Ovary (tissue), 9 donors: ENCODE results near the gene TTLL11. TPM values are rescaled to one million over a fixed set of nuclear protein-coding genes. Genes with fewer than 3 reads are reported as not detected.
"Not testable (repeated sequence)": the region's sequence is repeated elsewhere in the genome, so short reads cannot be mapped to it uniquely, and the experiment has no call there.

ENCODE experiments used
- DNase-seq, 5 donors: peaks; one replicate each; pipeline ENCODE4 v3.0.0-alpha.2; 2019 to 2020
- H3K27ac ChIP-seq, 2 donors: fragments of 200-600 bp; one replicate each; pipeline versions ENCODE4 v1.5.1 to v1.8.0; 2019 to 2022
- H3K27me3 ChIP-seq: fragments of 200-600 bp; one replicate; pipeline ENCODE4 v1.8.0; 2022
- H3K36me3 ChIP-seq: fragments of 200-600 bp; sonication (generic); one replicate; pipeline ENCODE4 v1.5.1; 2019
- H3K4me1 ChIP-seq: one replicate; pipeline ENCODE4 v1.8.1; 2013; ENCODE audit warnings: mild to moderate bottlenecking, moderate library complexity; ENCODE audit not compliant: insufficient read depth
- H3K4me3 ChIP-seq: fragments of 200-600 bp; sonication (generic); one replicate; pipeline ENCODE4 v1.5.1; 2017
- H3K9me3 ChIP-seq, 2 donors: fragments of 200-600 bp in 1 of 2; sonication (generic) in 1 of 2; one replicate each; pipeline versions ENCODE4 v1.5.1 to v1.8.1; 2013 to 2019; ENCODE audit warnings: mild to moderate bottlenecking in 1 of 2, moderate library complexity in 1 of 2
- CTCF ChIP-seq, 3 donors: fragments of 450-650 bp in 2 of 3; fragments of 200-600 bp in 1 of 3; IDR thresholded peaks; one replicate each; pipeline versions ENCODE4 v1.5.1 to v1.8.0; 2016 to 2022; ENCODE audit warnings: antibody characterized with exemption in 3 of 3, mild to moderate bottlenecking in 1 of 3
- EP300 ChIP-seq: sonication (generic); formaldehyde crosslinking; IDR thresholded peaks from one replicate; pipeline ENCODE4 v1.6.1; 2017; ENCODE audit warnings: antibody characterized with exemption
- POLR2A ChIP-seq: fragments of 450-650 bp; IDR thresholded peaks from one replicate; pipeline ENCODE4 v1.6.1; 2017; ENCODE audit warnings: antibody characterized with exemption, mild to moderate bottlenecking, moderate library complexity
- WGBS, 3 donors: extraction: QIAGEN DNeasy Blood & Tissue Kit in 1 of 3; methylation state at CpG; one replicate each; pipeline versions ENCODE4 v1.1.5 to v1.1.7; 2013 to 2017; 5-methylcytosine and 5-hydroxymethylcytosine counted together
- intact Hi-C, 4 donors: fragments of 100-400 bp; cut with DNase I; formaldehyde crosslinking; loops; one replicate each; pipeline versions ENCODE4 v1.11.0 to v1.15.1; 2022 to 2023
- polyA plus RNA-seq, 2 donors: library from polyadenylated mRNA; stranded (reverse); fragments of 200-250 nt in 1 of 2; fragments of 350-450 nt in 1 of 2; fragmentation: Illumina TruSeq in 1 of 2; extraction: RNeasy Lipid Tissue Mini Kit (QIAGEN cat#74804) in 1 of 2; gene quantifications; one replicate each; pipeline ENCODE4 v1.2.3, GENCODE V29; 2013 to 2014
- total RNA-seq, 7 donors: library from RNA; depleted of rRNA in 2 of 7; stranded (reverse); fragments of >200 nt in 2 of 7; fragmentation: NEBNext Ultra II Directional in 3 of 7; extraction: Animal tissue kit (Norgen Biotek cat#: 25700) in 3 of 7; gene quantifications; one replicate each; pipeline versions ENCODE4 v1.1.0 to v1.2.4, GENCODE V29; 2016 to 2023
- donor health status: DM: no; HTN: no; CAD: no; lungs with moderate emphysema.
- donor health status: DM: no; HTN: no; CAD: no.
- donor health status: Bipolar disorder and iron deficiency.
- donor health status: DM: yes; HTN: yes; CAD: no.
- donor health status: DM: no; HTN: no; CAD: no.
- donor health status: DM: yes; HTN: yes; CAD: no.

Gene TTLL11
- total and polyA plus RNA-seq, 9 donors: 6.1 to 13.5 (median 9.2) TPM

DNA sequence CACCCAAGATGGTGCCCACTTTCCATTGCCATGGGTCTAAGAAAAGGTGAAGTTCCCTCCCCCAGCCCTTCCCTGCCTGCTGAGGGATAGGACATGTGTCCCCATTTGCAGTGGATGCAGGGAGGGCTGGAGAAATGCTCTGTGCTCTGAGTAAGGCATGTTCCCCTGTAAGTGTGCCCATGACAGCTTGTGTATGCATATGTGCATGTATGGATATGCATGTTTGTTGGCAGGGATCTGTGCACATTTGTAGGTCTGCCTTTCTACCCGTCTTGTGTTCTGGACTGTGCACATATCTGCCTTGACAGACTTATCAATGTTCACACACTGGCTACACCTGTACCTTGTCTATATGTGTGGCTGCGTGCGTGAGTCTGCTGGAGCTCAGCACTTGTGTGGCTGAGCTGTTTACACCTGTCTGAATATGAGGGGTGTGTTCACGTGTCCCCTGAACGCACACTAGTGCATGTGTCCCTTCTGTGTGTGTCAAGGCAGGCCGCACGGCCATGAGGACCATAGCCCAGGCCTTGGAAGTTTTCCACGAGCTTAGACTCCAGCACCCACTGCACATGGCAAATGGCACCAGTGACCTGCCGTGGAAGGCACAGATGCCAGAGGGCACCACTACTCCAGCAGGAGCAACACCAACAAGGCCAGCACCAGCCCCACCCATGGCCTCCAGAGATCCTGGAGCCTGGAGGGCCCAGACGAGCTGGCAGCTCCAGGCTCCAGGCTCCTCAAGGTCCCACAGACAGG, 27.4 kb upstream of the TTLL11 start:
- no peak overlapping the region for H3K27ac ChIP-seq
- intact Hi-C loops: loop anchor here in 3 of 4 donors (10.0 kb wide), 3 partner anchors 334 to 684 kb away; partner anchors contain the start of gene OR1K1 (in 1 of the 3)
- no peak for DNase-seq
- no peak overlapping the region for H3K4me3 ChIP-seq
- no peak for TF ChIP-seq POLR2A
- no peak for TF ChIP-seq CTCF (IDR thresholded peaks at IDR 0.05)
- TF ChIP-seq EP300: no peak
- no peaks in the 10 kb centered on the region for H3K4me1 ChIP-seq
- H3K27me3 ChIP-seq: no peaks in the 10 kb centered on the region
- WGBS, 3 donors: 78 to 94% (median 82%) methylated on average over 10 of the region's 10 CpGs
- no peaks in the 10 kb centered on the region for H3K9me3 ChIP-seq
- H3K36me3 ChIP-seq: no peaks in the 10 kb centered on the region

GRCh38 chr9:122119721-122120120, 26.6 kb upstream of the TTLL11 start:
- intact Hi-C loops: loop anchor here in 3 of 4 donors (10.0 kb wide), 3 partner anchors 335 to 685 kb away; partner anchors contain the start of gene OR1K1 (in 1 of the 3)

DNA sequence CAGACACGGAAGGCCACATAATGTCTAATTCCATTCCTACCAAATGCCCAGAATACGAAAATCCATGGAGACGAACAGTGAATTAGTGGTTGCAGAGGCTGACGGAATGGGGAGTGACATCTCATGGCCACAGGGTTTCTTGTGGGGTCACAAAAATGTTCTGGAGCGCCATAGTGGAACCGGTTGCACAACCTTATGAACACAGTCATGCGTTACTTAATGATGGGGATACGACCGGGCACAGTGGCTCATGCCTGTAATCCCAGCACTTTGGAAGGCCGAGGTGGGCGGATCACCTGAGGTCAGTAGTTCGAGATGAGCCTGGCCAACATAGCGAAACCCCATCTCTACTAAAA, 26.0 kb upstream of the TTLL11 start:
- Histone ChIP-seq H3K27ac (no peak overlapping the region), H3K4me3 (no peak overlapping the region), H3K9me3 (no peaks in the 10 kb centered on the region), H3K36me3 (no peaks in the 10 kb centered on the region), H3K4me1 (no peaks in the 10 kb centered on the region), H3K27me3 (no peaks in the 10 kb centered on the region)
- TF ChIP-seq EP300: no peak
- TF ChIP-seq CTCF (IDR thresholded peaks at IDR 0.05): no peak
- no peak for TF ChIP-seq POLR2A
- 86 to 94% (median 92%) methylated on average over 13 of the region's 13 CpGs for WGBS, 3 donors
- intact Hi-C loops: no loop called here
- DNase-seq: no peak

More at GRCh38 chr9:122119721-122120120, 26.6 kb upstream of the TTLL11 start:
- Histone ChIP-seq H3K27me3 (no peaks in the 10 kb centered on the region), H3K4me3 (no peak overlapping the region), H3K27ac (no peak overlapping the region), H3K36me3 (no peaks in the 10 kb centered on the region), H3K9me3 (no peaks in the 10 kb centered on the region), H3K4me1 (no peaks in the 10 kb centered on the region)
- DNase-seq: no peak
- TF ChIP-seq CTCF (IDR thresholded peaks at IDR 0.05): no peak
- no peak for TF ChIP-seq EP300
- no peak for TF ChIP-seq POLR2A
- WGBS, 3 donors: 85 to 96% (median 95%) methylated on average over 5 of the region's 5 CpGs

GRCh38 chr9:122118343-122119165, 25.4 kb upstream of the TTLL11 start:
- intact Hi-C loops: no loop called here
- Histone ChIP-seq H3K4me3 (no peak overlapping the region), H3K27me3 (no peaks in the 10 kb centered on the region), H3K27ac (no peak overlapping the region), H3K4me1 (no peaks in the 10 kb centered on the region), H3K36me3 (no peaks in the 10 kb centered on the region), H3K9me3 (no peaks in the 10 kb centered on the region)
- TF ChIP-seq POLR2A (no peak), EP300 (no peak), CTCF (IDR thresholded peaks at IDR 0.05) (no peak)
- no peak for DNase-seq
- 41 to 52% (median 46%) methylated on average over 5 of the region's 5 CpGs for WGBS, 3 donors

GRCh38 chr9:122117241-122117640, 24.1 kb upstream of the TTLL11 start:
- H3K27ac ChIP-seq, intact Hi-C loops, H3K4me1 ChIP-seq, H3K36me3 ChIP-seq, H3K9me3 ChIP-seq, DNase-seq, H3K4me3 ChIP-seq, H3K27me3 ChIP-seq: not testable (repeated sequence)
- 73 to 75% (median 74%) methylated on average over 9 of the region's 9 CpGs for WGBS, 3 donors
